Liver (tissue), 3 donors: Measurements from ENCODE around the gene WNK2.

Source experiments
- CTCF ChIP-seq: fragments of 150-350 bp; IDR thresholded peaks from 2 replicates; pipeline ENCODE4 v1.5.1; 2017; ENCODE audit warnings: improper control_type of control experiment, low read depth, low read length; ENCODE audit not compliant: missing input control
- GABPA ChIP-seq, 2 donors: IDR thresholded peaks in 1 of 2; conservative IDR thresholded peaks in 1 of 2; 2 replicates each; pipeline ENCODE4 v1.6.1; 2016; ENCODE audit warnings: antibody characterized with exemption in 2 of 2, mild to moderate bottlenecking in 1 of 2, moderate library complexity in 1 of 2
- RAD21 ChIP-seq, 2 donors: IDR thresholded peaks; 2 replicates each; pipeline ENCODE4 v1.6.1; 2016; ENCODE audit warnings: antibody characterized with exemption in 2 of 2, mild to moderate bottlenecking in 2 of 2
- RXRA ChIP-seq, 2 donors: IDR thresholded peaks; 2 replicates each; pipeline ENCODE4 v1.6.1; 2017 to 2018; ENCODE audit warnings: antibody characterized with exemption in 2 of 2, mild to moderate bottlenecking in 1 of 2
- SP1 ChIP-seq: IDR thresholded peaks from 2 replicates; pipeline ENCODE4 v1.6.1; 2018; ENCODE audit warnings: antibody characterized with exemption, mild to moderate bottlenecking
- YY1 ChIP-seq: IDR thresholded peaks from 2 replicates; pipeline ENCODE4 v1.6.1; 2016; ENCODE audit warnings: antibody characterized with exemption, mild to moderate bottlenecking
- TF ChIP-seq, protein P1 (sequence below): IDR thresholded peaks from 2 replicates; pipeline ENCODE4 v1.6.1; 2016; ENCODE audit warnings: antibody characterized with exemption, mild to moderate bottlenecking
- TF ChIP-seq, protein P2 (sequence below): IDR thresholded peaks from 2 replicates; pipeline ENCODE4 v1.6.1; 2016; ENCODE audit warnings: antibody characterized with exemption
- donor health status: healthy.
- donor health status: healthy.

GRCh38 chr9:93244510-93245436 is 60.8 kb downstream of the WNK2 start:
- TF ChIP-seq CTCF (no peak), YY1 (no peak), RXRA (IDR thresholded peaks at IDR 0.05) (no peak), GABPA (IDR thresholded peaks at IDR 0.05 in 1 of 2, conservative IDR thresholded peaks at IDR 0.05 in 1 of 2) (no peak), SP1 (no peak), RAD21 (IDR thresholded peaks at IDR 0.05) (no peak)
- TF ChIP-seq, protein P1, sequence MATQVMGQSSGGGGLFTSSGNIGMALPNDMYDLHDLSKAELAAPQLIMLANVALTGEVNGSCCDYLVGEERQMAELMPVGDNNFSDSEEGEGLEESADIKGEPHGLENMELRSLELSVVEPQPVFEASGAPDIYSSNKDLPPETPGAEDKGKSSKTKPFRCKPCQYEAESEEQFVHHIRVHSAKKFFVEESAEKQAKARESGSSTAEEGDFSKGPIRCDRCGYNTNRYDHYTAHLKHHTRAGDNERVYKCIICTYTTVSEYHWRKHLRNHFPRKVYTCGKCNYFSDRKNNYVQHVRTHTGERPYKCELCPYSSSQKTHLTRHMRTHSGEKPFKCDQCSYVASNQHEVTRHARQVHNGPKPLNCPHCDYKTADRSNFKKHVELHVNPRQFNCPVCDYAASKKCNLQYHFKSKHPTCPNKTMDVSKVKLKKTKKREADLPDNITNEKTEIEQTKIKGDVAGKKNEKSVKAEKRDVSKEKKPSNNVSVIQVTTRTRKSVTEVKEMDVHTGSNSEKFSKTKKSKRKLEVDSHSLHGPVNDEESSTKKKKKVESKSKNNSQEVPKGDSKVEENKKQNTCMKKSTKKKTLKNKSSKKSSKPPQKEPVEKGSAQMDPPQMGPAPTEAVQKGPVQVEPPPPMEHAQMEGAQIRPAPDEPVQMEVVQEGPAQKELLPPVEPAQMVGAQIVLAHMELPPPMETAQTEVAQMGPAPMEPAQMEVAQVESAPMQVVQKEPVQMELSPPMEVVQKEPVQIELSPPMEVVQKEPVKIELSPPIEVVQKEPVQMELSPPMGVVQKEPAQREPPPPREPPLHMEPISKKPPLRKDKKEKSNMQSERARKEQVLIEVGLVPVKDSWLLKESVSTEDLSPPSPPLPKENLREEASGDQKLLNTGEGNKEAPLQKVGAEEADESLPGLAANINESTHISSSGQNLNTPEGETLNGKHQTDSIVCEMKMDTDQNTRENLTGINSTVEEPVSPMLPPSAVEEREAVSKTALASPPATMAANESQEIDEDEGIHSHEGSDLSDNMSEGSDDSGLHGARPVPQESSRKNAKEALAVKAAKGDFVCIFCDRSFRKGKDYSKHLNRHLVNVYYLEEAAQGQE = no peak
- TF ChIP-seq, protein P2, sequence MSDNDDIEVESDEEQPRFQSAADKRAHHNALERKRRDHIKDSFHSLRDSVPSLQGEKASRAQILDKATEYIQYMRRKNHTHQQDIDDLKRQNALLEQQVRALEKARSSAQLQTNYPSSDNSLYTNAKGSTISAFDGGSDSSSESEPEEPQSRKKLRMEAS = no peak
